ENCODE results near the gene MBTPS1. TPM values are rescaled to one million over a fixed set of nuclear protein-coding genes. Genes with fewer than 3 reads are reported as not detected.

The MBTPS1 gene
- total RNA-seq, 4 donors from 2014 or later, result 85.1 to 122 (median 105) TPM

- no peak for TF ChIP-seq CTCF (IDR thresholded peaks at IDR 0.05; ENCODE audit: low read depth)
Measured at GRCh38 chr16:84117494-84117843, 727 bp upstream of the MBTPS1 start.

- TF ChIP-seq CTCF (IDR thresholded peaks at IDR 0.05; ENCODE audit: low read depth), result no peak
Measured at GRCh38 chr16:84115919-84116719, 623 bp downstream of the MBTPS1 start.

GRCh38 chr16:84111525-84111924 is 5.2 kb downstream of the MBTPS1 start:
- no peak for TF ChIP-seq CTCF (IDR thresholded peaks at IDR 0.05; ENCODE audit: low read depth)

GRCh38 chr16:84110527-84110926 is 6.2 kb downstream of the MBTPS1 start:
- TF ChIP-seq CTCF (IDR thresholded peaks at IDR 0.05; ENCODE audit: low read depth), result no peak

GRCh38 chr16:84109598-84110335 is 7.0 kb downstream of the MBTPS1 start:
- TF ChIP-seq CTCF (IDR thresholded peaks at IDR 0.05; ENCODE audit: low read depth), result no peak

GRCh38 chr16:84107921-84108320 is 8.8 kb downstream of the MBTPS1 start:
- no peak for TF ChIP-seq CTCF (IDR thresholded peaks at IDR 0.05; ENCODE audit: low read depth)

- no peak for TF ChIP-seq CTCF (IDR thresholded peaks at IDR 0.05; ENCODE audit: low read depth)
Measured at GRCh38 chr16:84105948-84106740, 10.6 kb downstream of the MBTPS1 start.
